ENCODE results near the gene MRPS15. TPM values are rescaled to one million over a fixed set of nuclear protein-coding genes. Genes with fewer than 3 reads are reported as not detected.

MRPS15 gene
- polyA plus RNA-seq, 10 donors, result 55.5 to 61.9 (median 58.8) TPM

- DNase-seq, result no peak
These were observed 31.6 kb downstream of the MRPS15 start for GRCh38 chr1:36432616-36433015.

- no peak for DNase-seq
These were observed 38.4 kb downstream of the MRPS15 start for GRCh38 chr1:36425791-36426190.

- DNase-seq, result no peak
These were observed 42.5 kb downstream of the MRPS15 start for GRCh38 chr1:36421649-36422048.

- DNase-seq, result peak; percentile 73 to 92 (median 86)
These were observed 43.3 kb downstream of the MRPS15 start for GRCh38 chr1:36420836-36421317.

GRCh38 chr1:36420409-36420808 lies 43.8 kb downstream of the MRPS15 start:
- no peak for DNase-seq

GRCh38 chr1:36419569-36419968 lies 44.6 kb downstream of the MRPS15 start:
- no peak for DNase-seq

- no peak for DNase-seq
These were observed 45.0 kb downstream of the MRPS15 start for GRCh38 chr1:36419140-36419539.

- no peak for DNase-seq
These were observed 46.3 kb downstream of the MRPS15 start for GRCh38 chr1:36417931-36418330.

GRCh38 chr1:36415661-36416326 lies 48.4 kb downstream of the MRPS15 start:
- DNase-seq, result no peak

- no peak for DNase-seq
These were observed 49.8 kb downstream of the MRPS15 start for GRCh38 chr1:36414384-36414783.

- no peak for DNase-seq
These were observed 52.2 kb downstream of the MRPS15 start for GRCh38 chr1:36411674-36412648.

GRCh38 chr1:36408479-36408878 lies 55.7 kb downstream of the MRPS15 start:
- no peak for DNase-seq

- DNase-seq, result no peak
These were observed 57.7 kb downstream of the MRPS15 start for GRCh38 chr1:36406440-36406839.

Other genes starting within 250 kb of the MRPS15 start
- 100 to 1,000 TPM in 3 of 10 donors, 10 to 100 TPM in 7; 83.5 to 120 (median 95.6) TPM for gene THRAP3, start 239.9 kb downstream of the MRPS15 start, polyA plus RNA-seq (ENCODE audit: insufficient read length in 10 of 10)
- gene SH3D21, start 158.0 kb downstream of the MRPS15 start, polyA plus RNA-seq (ENCODE audit: insufficient read length in 10 of 10), result 1 to 10 TPM; 1.8 to 5.1 (median 3.1) TPM
- gene EVA1B, start 140.7 kb downstream of the MRPS15 start, polyA plus RNA-seq (ENCODE audit: insufficient read length in 10 of 10), result 10 to 100 TPM; 17.7 to 53.6 (median 29.9) TPM
- gene STK40, start 78.5 kb downstream of the MRPS15 start, polyA plus RNA-seq (ENCODE audit: insufficient read length in 10 of 10), result 10 to 100 TPM; 18.0 to 31.0 (median 23.9) TPM
- gene LSM10, start 66.5 kb downstream of the MRPS15 start, polyA plus RNA-seq (ENCODE audit: insufficient read length in 10 of 10), result 10 to 100 TPM; 19.4 to 27.9 (median 22.2) TPM
- 1 to 10 TPM; 4.3 to 7.0 (median 5.5) TPM for gene OSCP1, start 13.9 kb downstream of the MRPS15 start, polyA plus RNA-seq (ENCODE audit: insufficient read length in 10 of 10)
- gene CSF3R, start 18.5 kb upstream of the MRPS15 start, polyA plus RNA-seq (ENCODE audit: insufficient read length in 10 of 10), result 1 to 10 TPM; 1.9 to 4.1 (median 2.7) TPM

Measured in muscle of back (tissue), 11 donors.